Measurements from ENCODE around the gene ZNG1F. TPM values are rescaled to one million over a fixed set of nuclear protein-coding genes. Genes with fewer than 3 reads are reported as not detected.
"Not testable (repeated sequence)": the region's sequence is repeated elsewhere in the genome, so short reads cannot be mapped to it uniquely, and the experiment has no call there.

The ZNG1F gene
- total RNA-seq, 1 donor from 2014 or later: 7.0 TPM

DNA sequence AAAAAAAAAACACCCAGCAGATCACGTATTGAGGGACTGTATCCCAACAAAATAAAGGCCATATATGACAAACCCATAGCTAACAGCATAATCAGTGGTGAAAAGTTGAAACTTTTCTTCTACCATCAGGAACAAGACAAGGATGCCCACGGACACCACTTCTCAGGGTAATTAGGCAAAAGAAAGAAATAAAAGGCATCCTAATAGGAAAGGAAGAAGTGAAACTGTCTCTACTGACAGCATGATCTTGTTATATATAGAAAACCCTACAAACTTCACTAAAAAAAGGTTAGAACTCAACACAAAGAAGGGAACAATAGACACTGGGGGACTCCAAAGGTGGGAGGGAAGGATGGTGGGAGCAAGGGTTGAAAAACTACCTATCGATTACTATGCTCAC is 102.9 kb downstream of the ZNG1F start:
- not testable (repeated sequence) for DNase-seq

DNA sequence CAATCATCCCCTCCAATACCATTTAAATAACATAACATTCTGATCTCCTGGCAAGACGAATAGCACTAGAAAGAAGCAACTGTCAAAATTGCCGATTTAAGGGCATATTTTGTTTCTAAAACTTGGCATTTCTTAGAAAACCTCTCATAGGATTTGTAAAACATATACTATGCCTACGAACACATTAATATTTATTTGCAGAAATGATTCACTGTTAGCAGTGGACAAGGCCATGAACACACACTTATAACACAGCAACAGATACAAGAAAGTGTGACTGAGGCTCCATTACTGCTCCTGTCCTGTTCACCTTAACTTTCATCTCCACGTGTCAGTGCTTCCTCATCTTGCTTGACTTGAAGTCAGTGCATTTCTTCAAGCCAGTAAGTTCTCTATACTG is 106.8 kb downstream of the ZNG1F start:
- not testable (repeated sequence) for DNase-seq

Small RNAs within 50 kb of the gene (small RNA-seq; reads per million reads assigned to genes)
- gene MIR4477A (ENCODE audit: low replicate concordance): not detected
- gene RNA5SP530 (ENCODE audit: low replicate concordance): not detected

Other genes starting within 250 kb of the ZNG1F start
- gene FOXD4L6, start 60.6 kb downstream of the ZNG1F start, total RNA-seq: not detected